HepG2 (cell line): ENCODE measurements around the gene WDR59. TPM values are rescaled to one million over a fixed set of nuclear protein-coding genes. Genes with fewer than 3 reads are reported as not detected.

Source experiments
- MEF2D ChIP-seq: sonication (generic); formaldehyde crosslinking; IDR thresholded peaks from 2 replicates; pipeline ENCODE4 v1.5.1; 2020; ENCODE audit warnings: mild to moderate bottlenecking, missing genetic modification reagents
- NFAT5 ChIP-seq: sonication (generic); formaldehyde crosslinking; IDR thresholded peaks from 2 replicates; pipeline ENCODE4 v1.4.0; 2020; ENCODE audit warnings: missing genetic modification reagents
- POLR2AphosphoS5 ChIP-seq: IDR thresholded peaks from 2 replicates; pipeline ENCODE4 v1.6.1; 2012; ENCODE audit warnings: low read depth, low read length
- ZBTB7A ChIP-seq: sonication (generic); formaldehyde crosslinking; IDR thresholded peaks from 2 replicates; pipeline ENCODE4 v1.8.0; 2022; ENCODE audit warnings: mild to moderate bottlenecking, missing genetic modification reagents
- polyA plus RNA-seq, 8 experiments: library from polyadenylated mRNA; depleted of rRNA in 3 of 8; stranded (reverse) in 7 of 8; unstranded in 1 of 8; fragments of >200 nt; fragmentation: Illumina TruSeq in 4 of 8; extraction: Trizol in 4 of 8; gene quantifications; 2 replicates each; pipeline versions ENCODE4 v1.2.1 to v1.2.3, GENCODE V29; 2011 to 2016; ENCODE audit warnings: low read depth in 4 of 8, missing spikeins in 1 of 8, mixed read lengths in 1 of 8; ENCODE audit not compliant: insufficient read depth in 1 of 8
- total RNA-seq, 5 experiments: library from RNA; depleted of rRNA; stranded (reverse); fragments of >200 nt; fragmentation: Illumina TruSeq; extraction: Trizol; gene quantifications; 2 replicates each; pipeline ENCODE4 v1.2.3, GENCODE V29; 2016; ENCODE audit warnings: low read depth in 1 of 5
- TF ChIP-seq, protein P1 (sequence below): sonication (generic); formaldehyde crosslinking; IDR thresholded peaks from 2 replicates; pipeline ENCODE4 v1.4.0; 2020; ENCODE audit warnings: missing genetic modification reagents, borderline replicate concordance

The WDR59 gene
- total and polyA plus RNA-seq, 2 of the 13 experiments (the other 11 are each of a cell fraction or from before 2014, with no cell fraction given) = 65.2 to 306 TPM

- no peak for TF ChIP-seq NFAT5 (CRISPR knock-in tag)
- TF ChIP-seq, protein P1, sequence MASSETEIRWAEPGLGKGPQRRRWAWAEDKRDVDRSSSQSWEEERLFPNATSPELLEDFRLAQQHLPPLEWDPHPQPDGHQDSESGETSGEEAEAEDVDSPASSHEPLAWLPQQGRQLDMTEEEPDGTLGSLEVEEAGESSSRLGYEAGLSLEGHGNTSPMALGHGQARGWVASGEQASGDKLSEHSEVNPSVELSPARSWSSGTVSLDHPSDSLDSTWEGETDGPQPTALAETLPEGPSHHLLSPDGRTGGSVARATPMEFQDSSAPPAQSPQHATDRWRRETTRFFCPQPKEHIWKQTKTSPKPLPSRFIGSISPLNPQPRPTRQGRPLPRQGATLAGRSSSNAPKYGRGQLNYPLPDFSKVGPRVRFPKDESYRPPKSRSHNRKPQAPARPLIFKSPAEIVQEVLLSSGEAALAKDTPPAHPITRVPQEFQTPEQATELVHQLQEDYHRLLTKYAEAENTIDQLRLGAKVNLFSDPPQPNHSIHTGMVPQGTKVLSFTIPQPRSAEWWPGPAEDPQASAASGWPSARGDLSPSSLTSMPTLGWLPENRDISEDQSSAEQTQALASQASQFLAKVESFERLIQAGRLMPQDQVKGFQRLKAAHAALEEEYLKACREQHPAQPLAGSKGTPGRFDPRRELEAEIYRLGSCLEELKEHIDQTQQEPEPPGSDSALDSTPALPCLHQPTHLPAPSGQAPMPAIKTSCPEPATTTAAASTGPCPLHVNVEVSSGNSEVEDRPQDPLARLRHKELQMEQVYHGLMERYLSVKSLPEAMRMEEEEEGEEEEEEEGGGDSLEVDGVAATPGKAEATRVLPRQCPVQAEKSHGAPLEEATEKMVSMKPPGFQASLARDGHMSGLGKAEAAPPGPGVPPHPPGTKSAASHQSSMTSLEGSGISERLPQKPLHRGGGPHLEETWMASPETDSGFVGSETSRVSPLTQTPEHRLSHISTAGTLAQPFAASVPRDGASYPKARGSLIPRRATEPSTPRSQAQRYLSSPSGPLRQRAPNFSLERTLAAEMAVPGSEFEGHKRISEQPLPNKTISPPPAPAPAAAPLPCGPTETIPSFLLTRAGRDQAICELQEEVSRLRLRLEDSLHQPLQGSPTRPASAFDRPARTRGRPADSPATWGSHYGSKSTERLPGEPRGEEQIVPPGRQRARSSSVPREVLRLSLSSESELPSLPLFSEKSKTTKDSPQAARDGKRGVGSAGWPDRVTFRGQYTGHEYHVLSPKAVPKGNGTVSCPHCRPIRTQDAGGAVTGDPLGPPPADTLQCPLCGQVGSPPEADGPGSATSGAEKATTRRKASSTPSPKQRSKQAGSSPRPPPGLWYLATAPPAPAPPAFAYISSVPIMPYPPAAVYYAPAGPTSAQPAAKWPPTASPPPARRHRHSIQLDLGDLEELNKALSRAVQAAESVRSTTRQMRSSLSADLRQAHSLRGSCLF (CRISPR knock-in tag) = no peak
- no peak for TF ChIP-seq POLR2AphosphoS5
- no peak for TF ChIP-seq ZBTB7A
- no peak for TF ChIP-seq MEF2D
These were observed 81.8 kb downstream of the WDR59 start (continued) for GRCh38 chr16:74903120-74903519.
